GM10847 (cell line): ENCODE results near the gene MRPS18B.

Source experiments
- POLR2A ChIP-seq: IDR thresholded peaks from 2 replicates; pipeline ENCODE4 v1.6.1; 2011; ENCODE audit not compliant: insufficient read length; ENCODE audit errors: extremely low read depth

Gene MRPS18B

DNA sequence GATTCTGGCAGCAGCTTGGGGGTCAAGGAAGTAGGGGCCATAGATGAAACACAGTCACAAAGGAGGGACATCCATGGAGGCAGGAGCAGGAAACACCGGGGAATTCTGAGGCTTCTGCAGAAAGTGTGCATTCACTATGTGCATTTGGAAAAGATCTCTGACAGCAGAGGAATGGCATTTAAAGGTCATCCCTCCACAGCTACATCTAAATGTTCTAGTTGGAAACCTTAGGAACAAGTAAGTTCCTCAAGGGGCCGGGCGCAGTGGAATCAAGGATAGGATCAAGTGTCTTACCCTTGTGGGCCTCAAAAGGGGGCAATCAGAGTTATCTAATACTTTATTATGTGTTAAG lies 38.1 kb downstream of the MRPS18B start:
- TF ChIP-seq POLR2A: no peak

DNA sequence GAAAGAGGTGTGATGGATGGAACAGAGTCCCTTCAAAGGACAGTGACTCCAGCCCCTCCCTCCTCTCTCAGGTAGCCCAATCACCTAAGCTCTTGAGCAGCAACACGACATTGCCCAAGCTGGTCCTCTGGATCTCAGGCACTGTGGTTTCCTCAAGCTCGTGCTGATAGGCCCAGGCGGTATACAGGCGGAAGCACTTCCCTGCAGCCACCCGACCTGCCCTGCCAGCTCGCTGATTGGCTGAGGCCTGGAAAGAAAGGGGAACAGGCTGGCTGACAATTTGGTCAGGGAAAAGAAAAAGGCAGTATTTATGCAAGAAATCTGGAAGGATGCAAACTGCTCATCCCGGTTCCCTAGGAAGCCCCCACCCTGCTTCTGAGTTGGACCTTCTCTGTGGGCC lies 38.9 kb downstream of the MRPS18B start:
- no peak for TF ChIP-seq POLR2A

DNA sequence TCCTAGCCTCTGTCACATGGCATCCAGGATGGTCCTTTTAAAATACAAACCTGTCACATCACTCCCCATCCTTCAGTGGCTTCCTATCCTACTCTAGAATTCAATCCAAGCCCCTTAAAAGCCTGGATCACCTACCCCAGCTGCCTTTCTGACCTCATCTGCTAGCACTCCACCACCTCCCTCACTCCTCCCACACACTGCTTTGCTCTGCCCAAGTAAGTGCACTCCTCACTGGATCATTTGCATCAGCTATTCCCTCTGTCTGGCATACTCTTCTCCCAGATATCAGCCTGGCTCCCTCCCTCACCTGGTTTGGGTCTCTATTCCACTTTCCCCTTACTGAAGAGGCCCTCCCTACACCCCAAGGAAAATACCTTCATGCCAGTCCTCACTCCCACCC lies 39.8 kb downstream of the MRPS18B start:
- no peak for TF ChIP-seq POLR2A

DNA sequence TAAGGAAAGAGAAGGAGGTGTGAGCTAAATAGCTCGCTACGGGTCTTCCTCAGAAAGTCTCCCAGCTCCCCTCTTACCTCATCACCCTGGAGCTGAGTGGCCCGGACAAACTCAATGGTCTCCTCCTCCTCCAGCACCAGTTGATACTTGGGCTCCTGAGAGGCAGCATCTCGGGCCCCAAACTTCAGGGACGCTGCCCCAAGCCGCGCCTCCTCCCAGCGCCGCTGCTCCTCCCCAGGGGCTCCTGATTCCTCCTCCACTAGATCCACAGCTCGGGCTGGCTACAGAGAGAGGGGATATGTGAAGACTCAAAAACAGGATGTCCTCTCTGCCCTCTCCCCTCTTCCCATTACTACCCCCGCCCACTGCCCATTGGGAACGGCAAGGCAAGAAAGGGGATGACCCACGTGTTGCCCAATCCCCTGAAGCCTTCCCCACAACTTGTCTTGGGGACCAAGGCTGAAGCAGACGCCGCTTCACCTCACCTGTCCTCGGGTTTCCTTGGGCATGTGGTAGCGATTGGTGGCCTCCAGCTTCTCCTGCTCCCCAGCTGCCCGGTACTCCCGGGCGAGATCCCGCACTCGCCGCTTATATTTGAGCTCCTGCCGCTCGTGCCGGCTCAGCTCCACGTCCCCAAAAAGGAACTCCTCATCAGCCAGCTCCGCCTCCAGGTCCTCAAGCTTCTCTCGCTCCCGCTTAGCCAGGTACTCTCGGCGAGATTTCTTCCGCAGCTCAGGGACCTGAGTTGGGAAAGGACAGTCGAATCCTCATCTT lies 47.5 kb downstream of the MRPS18B start:
- TF ChIP-seq POLR2A: no peak

DNA sequence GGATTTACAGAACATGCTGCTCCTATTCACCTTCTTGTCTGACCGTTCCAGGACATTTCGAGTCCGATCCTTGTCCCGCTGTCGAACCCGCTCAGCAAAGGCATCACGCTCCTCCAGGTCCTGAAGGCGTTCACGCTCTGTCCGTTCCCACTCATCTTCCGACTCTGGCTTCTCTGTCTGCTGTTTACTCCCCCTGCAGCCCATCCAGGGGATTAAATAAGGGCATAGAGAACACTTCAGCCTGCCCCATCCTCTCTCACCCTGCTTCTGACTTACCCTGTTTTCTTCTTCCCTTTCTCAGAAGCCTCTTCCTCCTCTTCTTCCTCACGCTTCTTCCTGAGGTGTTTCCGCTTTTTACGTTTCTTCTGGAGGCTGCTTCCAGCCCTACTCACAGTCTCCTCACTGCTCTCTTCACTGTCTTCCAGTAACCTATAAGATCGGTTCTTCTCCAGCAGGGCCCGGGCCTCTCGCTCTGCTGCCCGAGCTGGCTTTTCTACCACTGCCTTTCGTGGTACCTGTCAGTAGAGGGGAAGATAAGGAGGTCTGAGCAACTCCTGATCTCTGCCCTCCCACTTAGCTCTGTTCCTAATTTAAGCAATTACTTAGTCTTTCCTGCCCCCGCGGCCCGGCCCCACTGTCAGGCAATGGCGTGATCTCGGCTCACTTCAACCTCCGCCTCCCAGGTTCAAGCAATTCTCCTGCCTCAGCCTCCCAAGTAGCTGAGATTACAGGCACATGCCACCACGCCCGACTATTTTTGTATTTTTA lies 53.3 kb downstream of the MRPS18B start:
- no peak for TF ChIP-seq POLR2A

DNA sequence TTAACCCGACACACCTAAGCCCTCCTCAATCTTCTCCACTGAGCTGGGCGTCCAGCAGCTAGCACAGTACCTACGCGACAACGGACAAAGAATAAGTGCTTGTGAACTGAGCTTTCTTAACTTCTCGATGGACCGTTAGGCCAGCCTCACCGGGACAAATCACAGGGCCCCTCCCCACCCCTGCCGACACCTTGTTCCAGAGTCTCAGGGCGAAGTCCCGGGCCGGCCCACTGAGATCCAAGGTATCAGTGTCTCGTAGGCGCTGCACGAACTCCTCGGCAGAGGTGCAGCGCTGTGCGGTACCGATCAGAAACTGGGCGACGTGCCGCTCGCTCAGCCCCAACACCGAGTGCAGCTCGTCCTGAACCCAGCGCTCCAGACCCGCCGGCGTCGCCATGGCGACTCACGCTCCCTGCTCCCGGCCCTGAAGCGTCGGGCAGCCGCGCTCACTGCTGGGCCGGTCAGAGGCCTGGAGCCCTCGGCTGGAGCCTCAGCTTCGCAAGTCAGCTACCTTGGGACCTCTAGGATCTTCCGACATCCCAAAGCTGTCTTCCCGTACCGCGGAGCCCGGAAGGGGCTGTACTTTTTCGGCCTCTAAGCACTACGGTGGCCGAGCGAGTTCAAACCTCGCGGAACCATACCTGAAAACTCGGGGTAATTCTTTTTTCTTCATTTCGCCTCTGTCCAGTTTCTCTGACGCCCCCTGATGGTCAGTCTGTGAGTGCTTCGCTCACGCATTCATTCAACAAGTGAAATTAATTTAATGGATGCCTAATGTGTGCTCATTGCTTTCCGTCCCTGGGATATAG lies 55.0 kb downstream of the MRPS18B start, which contains the start of gene DHX16:
TSS of gene DHX16 (minus strand) at position 562 of the 809 bp plus-strand sequence. CDS start at position 397, 165 bp downstream.
- TF ChIP-seq POLR2A: peak; percentile 59
